ENCODE results near the gene AIFM2. TPM values are rescaled to one million over a fixed set of nuclear protein-coding genes. Genes with fewer than 3 reads are reported as not detected.

AIFM2 gene
- total and polyA plus RNA-seq, 9 of the 15 experiments (the other 6 are each of a cell fraction or from before 2014, with no cell fraction given), result 2.7 to 14.1 (median 9.2) TPM

- Histone ChIP-seq H2AFZ (ENCODE audit: low read depth, low read length) (no peak overlapping the region), H3K9me3 (replicated peaks; ENCODE audit: control insufficient read depth, insufficient read depth, low read depth, low read length) (peaks cover 14% of the 10 kb centered on the region; the same call in 1 of the 2 replicates), H3K4me1 (replicated peaks in 1 of 2; ENCODE audit: control insufficient read depth in 2 of 2, insufficient read depth in 2 of 2, low read length in 2 of 2) (peaks cover 12 to 37% of the 10 kb centered on the region in 2 experiments; a peak in 4 of 5 replicates), H3K27me3 (ENCODE audit: control insufficient read depth in 2 of 2, insufficient read depth in 2 of 2, low read length in 2 of 2) (no peaks in the 10 kb centered on the region), H3K27ac (ENCODE audit: extremely low read depth, low read depth, low read length) (no peak overlapping the region), H3K36me3 (ENCODE audit: control insufficient read depth, insufficient read depth, low read length) (peaks cover 18% of the 10 kb centered on the region; the same call in 2 of the 3 replicates), H3K9ac (ENCODE audit: insufficient read depth in 1 of 2, low read depth in 2 of 2, low read length in 2 of 2) (no peak overlapping the region), H3K4me3 (no peak overlapping the region), H3K4me2 (ENCODE audit: insufficient read depth, low read length) (no peak overlapping the region), H3K79me2 (ENCODE audit: control insufficient read depth, insufficient read depth, low read length) (peaks cover 21% of the 10 kb centered on the region), H3K9me1 (ENCODE audit: control insufficient read depth, insufficient read depth, low read length) (no peaks in the 10 kb centered on the region), H4K20me1 (replicated peaks; ENCODE audit: control insufficient read depth, insufficient read depth, low read length) (no peaks in the 10 kb centered on the region)
- DNase-seq (ENCODE audit: extremely low read depth in 1 of 4, low spot score in 3 of 4) (no peak), ATAC-seq (no peak), FAIRE-seq (no peak)
- ChIA-PET POLR2A (no interaction called here), CTCF (ENCODE audit: low intra/inter-chr PET ratio) (no interaction called here)
- no peak for TF ChIP-seq NFRKB (IDR thresholded peaks at IDR 0.05; ENCODE audit: low read depth)
- no peak for TF ChIP-seq FUS (optimal IDR thresholded peaks at IDR 0.05; ENCODE audit: low read depth, low read length)
- TF ChIP-seq TEAD2 (tag; IDR thresholded peaks at IDR 0.05), result no peak
- TF ChIP-seq SIN3A (IDR thresholded peaks at IDR 0.05; ENCODE audit: borderline replicate concordance in 2 of 2, control insufficient read depth in 1 of 2, low read depth in 2 of 2, low read length in 2 of 2), result no peak
- no peak for TF ChIP-seq ZNF696 (CRISPR knock-in tag; conservative IDR thresholded peaks at IDR 0.05)
- no peak for TF ChIP-seq ZBTB43 (CRISPR knock-in tag; IDR thresholded peaks at IDR 0.05)
- no peak for TF ChIP-seq NFATC3 (IDR thresholded peaks at IDR 0.05)
- no peak for TF ChIP-seq ZNF253 (CRISPR knock-in tag; conservative IDR thresholded peaks at IDR 0.05)
- TF ChIP-seq ZNF75A (CRISPR knock-in tag; IDR thresholded peaks at IDR 0.05), result no peak
- TF ChIP-seq ATF3 (IDR thresholded peaks at IDR 0.05), result no peak
- no peak for TF ChIP-seq ATF3 (CRISPR knock-in tag; conservative IDR thresholded peaks at IDR 0.05)
- TF ChIP-seq SAFB2 (IDR thresholded peaks at IDR 0.05; ENCODE audit: borderline replicate concordance, low read depth, low read length, severe bottlenecking), result no peak
- no peak for TF ChIP-seq TAF7 (tag; IDR thresholded peaks at IDR 0.05)
- TF ChIP-seq XRCC4 (IDR thresholded peaks at IDR 0.05; ENCODE audit: extremely low read depth, insufficient read depth, insufficient read length), result no peak
- no peak for TF ChIP-seq NCOA6 (IDR thresholded peaks at IDR 0.05)
- no peak for TF ChIP-seq ZFP36 (IDR thresholded peaks at IDR 0.05; ENCODE audit: low read depth, low read length, partially characterized antibody)
- TF ChIP-seq, protein P1, sequence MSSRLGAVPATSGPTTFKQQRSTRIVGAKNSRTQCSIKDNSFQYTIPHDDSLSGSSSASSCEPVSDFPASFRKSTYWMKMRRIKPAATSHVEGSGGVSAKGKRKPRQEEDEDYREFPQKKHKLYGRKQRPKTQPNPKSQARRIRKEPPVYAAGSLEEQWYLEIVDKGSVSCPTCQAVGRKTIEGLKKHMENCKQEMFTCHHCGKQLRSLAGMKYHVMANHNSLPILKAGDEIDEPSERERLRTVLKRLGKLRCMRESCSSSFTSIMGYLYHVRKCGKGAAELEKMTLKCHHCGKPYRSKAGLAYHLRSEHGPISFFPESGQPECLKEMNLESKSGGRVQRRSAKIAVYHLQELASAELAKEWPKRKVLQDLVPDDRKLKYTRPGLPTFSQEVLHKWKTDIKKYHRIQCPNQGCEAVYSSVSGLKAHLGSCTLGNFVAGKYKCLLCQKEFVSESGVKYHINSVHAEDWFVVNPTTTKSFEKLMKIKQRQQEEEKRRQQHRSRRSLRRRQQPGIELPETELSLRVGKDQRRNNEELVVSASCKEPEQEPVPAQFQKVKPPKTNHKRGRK (tag; IDR thresholded peaks at IDR 0.05), result no peak
- TF ChIP-seq PYGO2 (tag; IDR thresholded peaks at IDR 0.05), result no peak
- 65% methylated on average over 7 of the region's 7 CpGs for WGBS (ENCODE audit: insufficient coverage, low coverage, missing lambda C conversion rate)
- intact Hi-C loops (cut with micrococcal nuclease), result no loop called here
- BruUV-seq (replicated peaks), result no TSS peak
- in situ Hi-C loops (cut with MboI), result no loop called here
These were observed 3.1 kb upstream of the AIFM2 start for GRCh38 chr10:70135684-70136083.
